Activated naive CD8-positive, alpha-beta T cell treated with anti-CD3 and anti-CD28 coated beads, Interleukin-2, amount 50 U/mL, for 16 hours (primary cell): Measurements from ENCODE around the gene CAPN12.

ENCODE experiments used
- DNase-seq: peaks from one replicate; pipeline ENCODE4 v3.0.0-alpha.2; 2020; ENCODE audit warnings: low read depth, low spot score

The CAPN12 gene

DNA sequence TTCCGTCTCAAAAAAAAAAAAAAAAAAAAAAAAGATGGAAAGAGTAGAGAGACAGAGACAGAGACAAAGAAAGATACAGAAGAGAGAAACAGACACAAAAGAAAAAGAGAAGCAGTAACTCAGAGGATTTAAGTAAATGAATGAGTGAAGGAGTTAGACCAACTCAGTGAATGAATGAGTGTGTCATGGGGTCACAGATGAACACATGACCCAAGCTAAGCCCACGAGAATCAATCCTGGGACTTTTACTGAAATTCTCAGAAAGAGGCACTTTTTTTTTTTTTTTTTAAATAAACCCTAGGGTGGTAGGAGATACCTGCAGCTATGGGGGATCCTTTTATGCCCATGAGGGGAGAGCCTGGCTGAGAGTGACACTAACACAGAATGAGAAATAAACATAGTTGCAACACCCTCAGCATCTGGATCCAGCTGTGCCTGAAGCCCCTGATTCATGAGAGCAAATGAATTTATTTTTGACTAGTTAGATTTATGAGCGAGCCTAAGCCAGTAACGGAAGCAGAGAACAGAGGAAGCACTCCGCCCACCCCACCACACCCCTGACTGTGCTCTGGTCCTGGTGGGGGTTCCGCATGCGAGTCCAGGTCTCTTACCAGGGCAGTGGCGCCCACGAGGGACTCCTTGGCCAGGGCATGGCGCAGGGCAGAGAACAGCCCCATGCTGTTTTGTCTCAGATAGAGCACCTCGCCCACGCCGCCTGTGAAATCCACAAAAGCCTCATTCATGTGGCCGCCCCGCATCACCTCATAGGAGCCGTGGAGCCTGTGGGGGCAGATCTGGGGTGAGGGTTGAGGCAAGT, 4.6 kb downstream of the CAPN12 start:
- no peak for DNase-seq

DNA sequence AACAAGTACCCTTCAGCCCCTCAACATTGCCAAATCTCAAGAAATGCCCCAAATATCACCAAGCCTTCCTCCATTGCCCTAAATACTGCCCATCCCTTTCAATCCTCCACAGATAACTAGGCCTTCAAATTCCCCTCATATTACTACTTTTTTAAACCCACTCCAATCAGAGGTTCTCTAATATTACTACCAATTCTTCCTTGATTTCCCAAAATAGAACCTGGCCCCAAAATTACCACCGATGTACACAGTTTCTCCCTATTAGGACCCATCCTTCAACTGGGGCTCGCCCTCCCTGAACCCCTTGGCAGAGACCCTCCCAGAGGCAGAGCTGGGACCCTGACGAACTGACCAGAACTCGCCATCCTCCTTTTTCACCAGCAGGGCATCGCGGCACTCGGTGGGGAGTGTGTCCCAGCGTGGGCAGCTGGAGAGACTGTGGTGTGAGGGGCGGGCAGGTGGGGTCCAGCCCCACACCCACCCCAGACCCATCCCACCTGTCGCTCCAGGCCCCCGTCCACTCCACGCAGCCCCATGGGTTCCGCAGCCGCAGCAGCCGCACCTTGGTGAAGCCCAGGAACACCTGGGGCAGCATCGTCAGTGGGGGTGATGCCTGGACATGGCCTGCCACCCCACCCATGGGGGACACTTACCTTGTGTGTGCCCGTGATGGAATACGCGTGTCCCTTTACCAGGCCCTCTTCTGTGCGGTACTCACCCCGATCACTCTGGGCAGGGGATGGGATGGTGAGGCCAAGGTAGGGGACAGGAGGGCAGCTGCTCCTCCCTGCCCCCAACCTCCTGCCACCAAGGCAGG, 6.1 kb downstream of the CAPN12 start:
- no peak for DNase-seq

DNA sequence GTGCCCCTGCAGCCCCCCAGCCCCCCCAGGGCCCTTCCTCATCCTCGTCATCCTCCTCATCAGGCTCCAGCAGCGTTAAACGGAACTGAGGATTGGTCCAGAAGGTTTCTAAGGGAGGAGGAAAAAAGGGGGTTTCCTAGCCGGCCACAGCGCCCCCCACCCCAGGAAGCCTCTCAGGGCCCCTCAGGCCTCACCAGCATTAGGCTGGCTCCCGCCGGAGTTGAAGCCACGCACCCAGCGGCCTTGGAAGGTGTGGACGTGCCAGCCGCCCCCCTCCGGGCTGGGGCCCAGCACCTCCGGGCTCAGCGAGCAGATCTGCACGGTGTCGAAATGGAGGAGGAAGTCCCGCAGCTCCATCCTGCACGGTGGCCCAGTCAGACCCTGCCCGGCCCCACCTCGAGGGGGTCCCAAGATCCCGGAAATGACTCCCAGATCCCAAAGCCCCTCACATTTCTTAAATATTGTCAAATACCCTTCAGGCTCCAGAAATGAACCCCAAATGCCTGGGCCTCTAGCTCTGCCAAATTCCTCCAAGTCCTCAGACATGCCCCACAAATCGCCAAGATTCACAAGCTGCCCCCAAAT, 6.9 kb downstream of the CAPN12 start:
- DNase-seq: no peak

DNA sequence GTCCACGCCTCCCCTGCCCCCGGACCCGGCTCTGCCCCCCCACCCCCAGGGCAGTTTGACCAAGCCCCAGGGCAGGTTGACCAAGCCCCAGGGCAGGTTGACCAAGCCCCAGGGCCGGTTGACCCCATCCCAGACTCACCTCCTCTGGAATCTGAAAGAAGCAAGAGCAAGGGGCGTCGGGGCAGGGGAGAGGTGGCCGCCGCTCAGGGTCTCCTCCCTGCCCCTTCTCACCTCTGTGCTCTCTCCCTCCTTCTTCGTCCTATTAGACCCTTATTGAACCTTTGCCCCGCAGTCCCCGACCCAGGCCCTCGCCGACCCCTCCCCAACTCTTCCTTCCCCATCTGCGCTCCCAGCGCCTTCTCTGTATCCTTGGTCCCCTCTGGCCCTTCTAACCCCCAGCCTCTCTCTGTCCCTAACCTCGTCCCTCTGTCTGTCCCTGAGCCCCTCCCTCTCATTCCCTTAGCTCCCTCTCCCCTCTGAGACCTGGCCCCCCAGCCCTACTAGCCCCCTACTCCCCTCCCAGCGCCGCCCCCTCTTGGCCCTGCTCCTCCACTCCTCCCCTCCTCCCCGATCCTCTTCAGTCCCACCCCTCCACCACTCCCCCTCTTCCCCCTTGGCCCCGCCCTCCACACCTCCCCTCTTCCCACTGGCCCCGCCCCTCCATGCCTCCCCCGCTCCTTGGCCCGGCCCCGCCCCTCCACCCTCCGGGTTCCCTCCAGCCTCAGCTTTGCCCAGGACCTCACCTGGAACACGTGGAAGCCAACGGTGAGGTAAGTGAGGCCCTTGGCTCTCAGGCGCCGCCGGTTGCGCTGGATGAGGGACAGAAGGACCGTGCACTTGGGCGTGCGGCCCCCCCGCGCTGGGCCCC, 7.6 kb downstream of the CAPN12 start:
- DNase-seq: peak; percentile 37

DNA sequence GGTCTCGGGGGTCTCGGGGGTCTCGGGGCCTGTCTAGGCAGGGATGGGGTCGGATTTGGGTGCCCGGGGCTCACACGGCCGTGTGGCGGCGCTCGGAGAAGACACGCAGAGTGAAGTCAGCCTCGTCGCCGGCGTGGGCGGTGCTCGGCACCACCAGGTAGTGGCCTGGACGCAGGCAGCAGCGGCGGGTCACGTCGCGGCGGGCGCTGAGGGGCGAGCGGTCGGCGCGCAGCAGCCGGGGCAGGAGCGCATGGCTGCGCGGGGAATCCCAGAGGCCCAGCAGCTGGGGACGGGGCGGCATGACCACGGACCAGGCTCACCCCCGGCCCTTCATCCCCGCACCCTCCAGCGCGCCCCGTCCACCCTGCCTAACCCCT, 8.2 kb downstream of the CAPN12 start:
- no peak for DNase-seq

DNA sequence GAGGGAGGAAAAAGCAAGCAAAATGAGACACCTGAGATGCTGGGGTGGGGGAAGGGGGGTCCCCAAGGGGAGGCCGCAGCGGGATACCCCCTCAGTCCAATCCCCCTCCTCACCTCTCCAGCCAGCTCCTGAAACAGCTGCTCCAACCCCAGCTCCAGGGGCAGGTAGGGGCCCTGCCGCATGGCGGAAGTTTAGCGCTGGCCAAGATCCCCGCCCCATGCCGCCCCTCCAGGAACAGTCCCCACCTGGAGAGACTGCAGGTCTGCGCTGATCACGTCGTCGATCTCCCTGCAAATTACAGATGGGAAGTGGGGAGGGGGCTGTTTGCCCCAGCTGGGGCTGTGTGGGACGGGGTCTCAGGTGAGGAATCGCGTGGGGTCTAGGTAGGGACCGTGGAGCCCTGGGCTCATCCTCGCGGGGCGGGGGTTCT, 9.0 kb downstream of the CAPN12 start:
- no peak for DNase-seq

DNA sequence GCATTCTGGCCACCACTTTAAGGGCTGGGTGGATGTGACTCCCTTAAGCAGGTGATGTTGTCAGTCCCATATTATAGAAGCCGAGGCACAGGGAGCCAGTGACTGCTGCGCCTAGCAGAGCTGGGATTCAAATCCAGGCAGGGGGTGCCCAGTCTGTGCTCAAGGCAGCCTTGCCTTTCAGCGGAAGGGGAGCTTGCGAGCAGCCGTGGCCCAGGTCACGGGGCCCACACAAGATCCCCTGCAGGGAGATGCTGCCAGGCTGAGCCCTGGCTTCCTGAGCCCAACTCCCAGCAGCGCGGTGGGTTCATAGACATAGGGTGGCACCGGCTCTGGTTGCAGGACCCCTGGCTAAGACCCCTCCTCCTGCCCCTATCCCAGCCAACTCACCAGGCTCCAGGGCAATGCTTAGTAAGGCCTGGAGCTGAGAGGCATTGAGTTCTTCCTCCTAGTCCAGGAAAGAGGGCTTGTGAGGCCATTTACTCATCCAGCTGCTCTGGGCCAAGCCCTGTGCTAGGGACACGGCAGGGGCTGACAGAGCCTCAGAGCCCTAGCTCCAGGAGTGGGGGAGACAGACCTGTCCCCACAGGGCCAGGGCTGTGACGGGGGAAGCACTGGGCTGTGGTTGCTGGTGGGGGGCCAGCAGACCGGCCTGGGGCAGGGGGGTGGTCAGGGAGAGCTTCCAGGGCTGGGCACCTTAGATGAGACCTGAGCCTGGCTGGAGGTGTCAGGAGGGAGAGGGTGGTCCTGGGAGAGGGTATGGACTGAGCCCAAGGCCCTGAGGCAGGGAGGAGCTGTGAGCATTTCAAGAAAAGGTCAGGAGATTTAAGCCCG, 9.6 kb downstream of the CAPN12 start:
- no peak for DNase-seq

DNA sequence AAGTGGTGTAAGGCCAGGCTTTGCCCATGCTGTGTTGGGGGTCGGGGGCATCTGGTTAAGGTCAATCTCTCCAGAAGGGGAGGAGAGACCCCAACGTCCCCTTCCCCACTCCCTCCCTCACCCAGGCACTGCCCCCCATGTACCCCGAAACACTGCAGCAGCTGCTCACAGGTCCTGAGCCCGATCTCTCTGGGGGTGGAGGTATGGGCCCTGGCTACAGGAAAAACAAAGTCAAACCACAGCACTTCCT, 10.2 kb downstream of the CAPN12 start:
- DNase-seq: no peak

DNA sequence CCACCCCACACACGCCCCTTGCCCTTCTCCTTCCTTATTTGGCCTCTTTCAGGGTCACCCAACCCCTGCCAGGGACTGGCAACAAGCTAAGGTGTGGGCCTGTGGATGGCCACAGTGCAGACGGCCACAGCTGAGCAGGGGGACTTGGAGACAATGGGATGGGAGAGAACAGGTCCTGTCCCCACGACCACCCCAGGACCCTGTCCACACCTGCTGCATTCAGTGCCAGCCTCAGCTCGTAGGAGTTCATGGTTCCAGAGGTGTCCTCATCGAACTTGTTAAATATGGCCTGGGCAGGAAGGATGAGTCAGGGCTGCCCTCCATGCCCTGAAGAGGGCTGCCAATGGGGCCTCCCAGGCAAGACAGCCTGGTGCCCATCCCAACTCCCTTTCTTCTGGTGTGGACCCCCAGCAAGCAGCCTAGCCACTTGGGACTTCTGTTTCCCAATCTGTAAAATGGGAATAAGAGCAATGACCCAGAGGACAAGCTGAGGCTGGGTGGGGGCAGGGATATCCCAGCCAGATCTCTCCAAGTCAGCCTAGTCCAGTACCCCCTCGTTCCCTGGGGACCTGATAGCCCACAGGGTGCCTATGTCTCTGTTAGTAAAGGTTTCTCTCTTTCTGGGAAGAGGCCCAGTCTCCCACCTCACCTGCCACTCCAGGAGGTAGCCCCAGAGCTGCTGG, 10.6 kb downstream of the CAPN12 start:
- DNase-seq: no peak

DNA sequence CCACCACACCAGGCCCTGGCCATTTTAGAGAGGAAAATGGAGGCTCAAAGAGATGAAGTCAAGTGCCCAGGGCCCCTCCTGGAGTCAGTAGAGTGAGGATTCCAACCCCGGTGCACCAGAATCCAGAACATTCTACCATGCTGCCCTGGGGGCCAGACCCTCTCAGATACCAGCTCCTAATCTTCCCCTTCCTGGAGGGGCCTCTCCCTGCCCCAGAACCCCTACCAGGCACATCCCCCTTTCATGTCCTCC, 11.1 kb downstream of the CAPN12 start:
- no peak for DNase-seq

DNA sequence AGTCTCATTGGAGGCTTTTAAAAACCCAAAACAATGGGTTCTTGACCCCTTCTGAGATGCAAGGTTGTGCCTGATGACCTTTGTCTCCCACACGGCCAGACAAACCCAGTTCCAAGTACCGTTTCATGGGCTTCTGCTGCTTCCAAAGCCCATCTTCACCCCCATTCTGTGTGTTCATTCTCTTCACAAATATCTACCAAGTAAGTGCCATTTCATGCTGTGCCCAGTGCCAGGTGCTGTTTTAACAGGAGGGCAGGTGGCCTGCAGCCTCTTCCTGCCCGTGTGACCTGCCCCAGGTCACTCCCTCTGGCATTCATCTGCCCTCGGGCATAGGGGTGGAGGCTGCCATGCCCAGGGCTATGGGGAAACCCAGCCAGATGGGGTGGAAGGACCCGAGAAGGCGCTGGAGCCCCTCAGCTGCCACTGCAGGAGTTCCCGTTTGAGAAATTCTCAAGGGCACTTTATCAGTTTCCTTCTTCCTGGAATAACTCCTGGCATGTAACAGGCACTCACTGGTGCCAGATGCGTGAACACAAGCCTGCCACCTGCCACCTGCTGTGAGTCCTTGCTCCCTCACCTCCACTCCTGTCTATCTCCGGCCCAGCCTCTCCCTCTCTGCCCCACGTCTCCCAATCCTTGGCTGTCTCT, 12.5 kb downstream of the CAPN12 start:
- DNase-seq: no peak

DNA sequence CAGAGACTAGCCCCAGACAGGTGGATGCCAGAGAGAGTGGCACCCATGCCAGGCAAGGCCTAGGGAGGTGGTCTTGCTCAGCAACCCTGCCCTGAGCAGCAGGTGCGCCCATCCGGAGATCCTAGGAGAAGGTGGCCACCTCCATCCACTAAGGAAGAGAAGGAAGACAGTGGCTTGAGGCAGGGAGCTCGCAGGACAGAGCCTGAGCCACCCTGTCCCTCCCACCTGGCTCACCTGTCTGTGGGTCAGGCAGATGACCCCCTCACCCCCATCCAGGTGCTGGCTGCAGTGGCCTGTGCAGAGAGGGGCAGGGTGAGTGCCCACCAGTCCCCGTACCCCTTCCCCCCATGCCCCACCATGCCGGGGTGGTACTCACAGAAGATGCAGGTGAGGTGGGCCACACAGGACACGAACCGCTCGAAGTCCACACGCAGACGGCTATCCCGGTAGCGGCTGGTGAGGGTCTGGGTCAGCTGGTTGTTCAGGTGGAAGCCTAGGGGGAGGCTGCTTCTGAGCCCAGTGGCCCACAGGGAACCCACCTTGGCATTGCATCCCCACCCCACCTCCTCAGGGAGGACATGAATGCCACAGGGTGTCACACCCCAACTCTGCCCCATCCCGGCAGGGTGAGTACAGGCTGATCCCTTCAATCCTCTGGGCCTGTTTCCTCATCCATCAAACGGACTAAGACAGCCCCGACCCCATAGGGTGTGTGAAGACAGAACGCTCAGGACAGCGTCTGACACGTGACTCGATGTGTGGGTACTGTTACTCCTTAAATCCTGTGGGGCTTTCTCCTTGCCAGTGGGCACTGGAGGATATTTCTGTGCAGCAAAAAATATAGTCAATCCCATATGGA, 13.3 kb downstream of the CAPN12 start:
- no peak for DNase-seq

DNA sequence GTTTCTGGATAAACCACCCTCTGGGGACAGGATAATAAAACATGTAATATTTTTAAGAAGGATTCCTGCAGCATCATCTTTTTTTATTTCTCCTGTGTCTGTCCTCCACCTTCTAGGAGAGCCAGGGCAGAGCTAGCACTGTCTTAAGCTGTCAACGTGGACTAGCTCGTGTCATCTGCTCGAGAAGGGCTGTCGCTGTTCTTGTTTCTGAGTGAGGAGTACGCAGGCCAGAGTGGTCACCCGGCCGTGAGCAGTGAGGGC, 13.9 kb downstream of the CAPN12 start:
- DNase-seq: no peak

DNA sequence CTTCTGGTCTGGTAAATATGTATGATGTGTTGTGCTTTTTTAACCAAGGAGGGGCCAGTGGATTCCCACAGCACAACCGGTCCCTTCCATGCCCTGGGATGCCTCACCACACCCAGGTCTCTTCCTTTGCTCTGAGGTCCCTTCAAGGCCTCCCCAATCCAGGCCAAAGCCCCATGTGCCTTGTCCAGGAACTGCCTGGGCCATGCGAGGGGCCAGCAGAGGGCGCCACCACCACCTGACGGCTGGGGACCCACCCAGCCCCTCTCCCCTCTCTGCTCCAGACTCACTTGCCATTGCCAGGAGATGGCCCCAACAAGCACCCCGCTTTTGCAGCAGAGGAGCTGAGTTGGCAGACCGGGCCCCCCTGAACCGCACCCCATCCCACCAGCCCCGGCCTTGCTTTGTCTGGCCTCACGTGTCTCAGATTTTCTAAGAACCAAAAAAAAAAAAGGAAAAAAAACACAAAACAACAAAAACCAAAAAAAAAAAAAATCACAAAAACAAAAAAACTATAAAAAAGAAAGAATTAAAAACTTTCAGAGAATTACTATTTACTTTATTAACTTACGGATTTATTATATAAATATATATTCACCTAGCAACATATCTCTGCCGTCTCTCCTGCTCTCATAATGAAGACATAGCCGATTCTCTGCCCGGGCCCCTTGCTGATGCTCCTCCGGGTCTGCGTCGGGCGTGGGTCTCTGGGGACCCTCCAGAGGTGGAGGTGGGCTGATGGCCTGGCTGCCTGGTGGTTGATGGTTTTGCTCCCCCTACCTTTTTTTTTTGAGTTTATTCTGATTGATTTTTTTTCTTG, 14.4 kb downstream of the CAPN12 start:
- peak; percentile 60 for DNase-seq

DNA sequence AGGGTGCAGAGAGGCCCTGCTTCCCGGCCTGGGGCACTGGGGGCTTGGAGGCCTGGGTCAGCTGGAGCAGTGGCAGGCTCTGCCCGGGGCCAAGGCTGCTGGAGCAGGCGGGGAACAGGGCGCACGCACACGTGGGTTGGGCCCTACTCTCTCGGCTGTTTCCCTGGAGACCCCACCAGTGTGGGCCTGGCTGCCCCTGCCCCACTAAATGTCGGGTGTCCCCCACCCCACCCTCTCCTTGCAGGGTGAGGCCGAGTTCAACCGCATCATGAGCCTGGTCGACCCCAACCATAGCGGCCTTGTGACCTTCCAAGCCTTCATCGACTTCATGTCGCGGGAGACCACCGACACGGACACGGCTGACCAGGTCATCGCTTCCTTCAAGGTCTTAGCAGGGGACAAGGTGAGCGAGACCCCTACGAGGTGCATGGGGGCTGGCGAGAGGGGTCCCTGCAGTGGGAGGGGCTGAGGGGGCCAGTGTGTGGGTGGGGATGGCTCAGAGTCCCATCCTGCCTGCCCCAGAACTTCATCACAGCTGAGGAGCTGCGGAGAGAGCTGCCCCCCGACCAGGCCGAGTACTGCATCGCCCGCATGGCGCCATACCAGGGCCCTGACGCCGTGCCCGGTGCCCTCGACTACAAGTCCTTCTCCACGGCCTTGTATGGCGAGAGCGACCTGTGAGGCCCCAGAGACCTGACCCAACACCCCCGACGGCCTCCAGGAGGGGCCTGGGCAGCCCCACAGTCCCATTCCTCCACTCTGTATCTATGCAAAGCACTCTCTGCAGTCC, 15.3 kb downstream of the CAPN12 start:
- DNase-seq: no peak

DNA sequence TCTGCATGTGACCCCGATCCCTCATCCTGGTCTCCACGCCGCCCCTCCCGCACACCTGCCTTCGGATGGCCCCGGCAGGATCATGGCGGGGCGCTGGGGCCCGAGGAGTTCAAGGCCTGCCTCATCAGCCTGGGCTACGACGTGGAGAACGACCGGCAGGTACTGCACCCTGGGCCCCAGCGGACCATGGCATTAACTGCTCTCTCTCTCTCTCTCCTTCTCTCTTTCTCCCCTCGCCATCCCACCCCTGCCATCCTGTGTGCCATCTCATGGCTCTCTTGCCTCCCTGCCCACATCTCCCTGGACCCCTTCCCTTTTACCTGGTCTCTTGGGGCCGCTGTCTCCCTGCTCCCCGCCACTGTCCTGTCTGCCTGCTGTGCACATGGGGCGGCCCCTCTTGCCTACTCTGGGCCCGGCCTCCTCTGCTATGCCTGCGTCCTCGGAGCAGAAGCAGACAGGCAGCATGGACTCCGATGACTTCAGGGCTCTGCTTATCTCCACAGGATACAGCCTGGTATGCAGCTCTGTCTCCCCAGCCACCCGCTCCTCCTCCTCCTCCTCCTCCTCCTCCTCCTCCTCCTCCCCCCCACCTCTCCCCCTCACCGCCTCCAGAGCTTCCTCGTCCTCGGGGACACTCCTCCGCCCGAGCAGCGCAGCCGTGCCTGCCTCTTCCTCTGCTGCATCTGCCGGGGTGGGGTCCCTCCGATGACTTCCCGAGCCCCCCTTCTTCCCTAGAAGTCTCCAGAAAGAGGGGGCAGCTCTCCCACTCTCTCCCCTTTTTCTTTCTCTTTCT, 16.2 kb downstream of the CAPN12 start:
- DNase-seq: no peak

DNA sequence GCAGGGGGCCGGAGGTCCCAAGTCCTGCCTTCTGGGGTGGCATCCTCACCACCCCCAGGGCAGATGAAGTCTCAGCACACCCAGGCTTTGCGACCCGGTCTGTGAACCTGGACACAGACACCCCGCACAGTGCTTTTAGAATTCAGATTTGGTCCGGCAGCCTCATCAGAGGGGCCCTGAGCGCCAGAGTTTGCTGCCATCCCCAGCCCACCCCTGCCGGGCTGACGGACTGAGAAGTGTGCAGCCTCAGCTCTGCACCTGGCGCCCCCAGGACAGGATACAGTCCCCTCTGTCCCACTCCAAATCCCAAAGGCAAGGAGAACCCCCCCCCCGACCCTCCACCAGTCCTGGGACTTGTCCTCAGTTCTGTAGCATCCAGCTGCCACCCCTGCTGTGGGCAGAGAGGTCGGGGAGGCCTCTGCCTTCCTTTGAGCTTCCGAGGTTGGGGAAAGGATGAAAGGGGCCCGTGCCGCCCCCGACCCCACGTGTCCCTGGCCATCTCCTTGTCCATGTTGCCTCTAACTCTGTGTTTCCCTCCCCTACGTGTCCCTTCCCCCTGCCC, 16.9 kb downstream of the CAPN12 start:
- no peak for DNase-seq
